ENCODE results near the gene TRIM65.
"Not testable (repeated sequence)": the region's sequence is repeated elsewhere in the genome, so short reads cannot be mapped to it uniquely, and the experiment has no call there.

DNA sequence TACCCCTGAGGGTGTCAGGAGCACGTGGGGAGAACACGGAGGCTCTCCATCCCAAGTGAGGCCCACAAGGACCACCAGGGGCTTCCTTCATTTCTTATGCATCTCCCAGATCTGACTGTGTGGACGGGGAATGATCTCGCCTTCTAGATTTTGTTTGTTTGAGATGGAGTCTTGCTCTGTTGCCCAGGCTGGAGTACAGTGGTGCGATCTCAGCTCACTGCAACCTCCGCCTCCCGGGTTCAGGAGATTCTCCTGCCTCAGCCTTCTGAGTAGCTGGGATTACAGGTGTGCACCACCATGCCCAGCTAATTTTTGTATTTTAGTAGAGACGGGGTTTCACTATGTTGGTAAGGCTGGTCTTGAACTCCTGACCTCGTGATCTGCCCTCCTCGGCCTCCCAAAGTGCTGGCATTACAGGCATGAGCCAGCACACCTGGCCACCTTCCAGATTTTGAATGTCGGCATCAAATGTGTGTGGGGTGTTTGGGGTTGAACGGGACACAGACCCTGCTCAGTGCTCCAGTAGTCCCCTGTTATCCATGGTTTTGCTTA, 27.9 kb downstream of the TRIM65 start:
- TF ChIP-seq, protein P1, sequence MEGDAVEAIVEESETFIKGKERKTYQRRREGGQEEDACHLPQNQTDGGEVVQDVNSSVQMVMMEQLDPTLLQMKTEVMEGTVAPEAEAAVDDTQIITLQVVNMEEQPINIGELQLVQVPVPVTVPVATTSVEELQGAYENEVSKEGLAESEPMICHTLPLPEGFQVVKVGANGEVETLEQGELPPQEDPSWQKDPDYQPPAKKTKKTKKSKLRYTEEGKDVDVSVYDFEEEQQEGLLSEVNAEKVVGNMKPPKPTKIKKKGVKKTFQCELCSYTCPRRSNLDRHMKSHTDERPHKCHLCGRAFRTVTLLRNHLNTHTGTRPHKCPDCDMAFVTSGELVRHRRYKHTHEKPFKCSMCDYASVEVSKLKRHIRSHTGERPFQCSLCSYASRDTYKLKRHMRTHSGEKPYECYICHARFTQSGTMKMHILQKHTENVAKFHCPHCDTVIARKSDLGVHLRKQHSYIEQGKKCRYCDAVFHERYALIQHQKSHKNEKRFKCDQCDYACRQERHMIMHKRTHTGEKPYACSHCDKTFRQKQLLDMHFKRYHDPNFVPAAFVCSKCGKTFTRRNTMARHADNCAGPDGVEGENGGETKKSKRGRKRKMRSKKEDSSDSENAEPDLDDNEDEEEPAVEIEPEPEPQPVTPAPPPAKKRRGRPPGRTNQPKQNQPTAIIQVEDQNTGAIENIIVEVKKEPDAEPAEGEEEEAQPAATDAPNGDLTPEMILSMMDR (IDR thresholded peaks at IDR 0.05; ENCODE audit: poor library complexity), result not testable (repeated sequence)
- not testable (repeated sequence) for TF ChIP-seq EZH2phosphoT487 (IDR thresholded peaks at IDR 0.05; ENCODE audit: low read depth, severe bottlenecking, unreplicated experiment); EZH2 (IDR thresholded peaks at IDR 0.05; ENCODE audit: borderline replicate concordance)

All from hepatocyte (in vitro differentiated cells).